DND-41 (cell line): ENCODE measurements around the gene OTUB1.
A peak's percentile ranks its signal among the peaks of the same experiment; 100 is the strongest.

Source experiments
- ATAC-seq: fragments of 200-7000 bp; cut with Tn5 transposase; 3 replicates; pipeline ENCODE4 v1.9.1; 2021; ENCODE audit warnings: low read depth; ENCODE audit not compliant: insufficient read depth
- DNase-seq: peaks from one replicate; pipeline ENCODE4 v3.0.0-alpha.2; 2020
- H2AFZ ChIP-seq: 2 replicates; pipeline ENCODE4 v1.6.0; 2012; ENCODE audit warnings: low read depth, low read length
- H3K27ac ChIP-seq: 2 replicates; pipeline ENCODE4 v1.5.1; 2012; ENCODE audit warnings: low read length, inconsistent platforms
- H3K27me3 ChIP-seq: fragments of 200-600 bp; sonication (generic); 2 replicates; pipeline ENCODE4 v1.6.0; 2012; ENCODE audit warnings: low read length, mild to moderate bottlenecking, inconsistent platforms; ENCODE audit not compliant: insufficient read depth, poor library complexity
- H3K36me3 ChIP-seq: 2 replicates; pipeline ENCODE4 v1.5.1; 2012; ENCODE audit warnings: low read length, inconsistent platforms; ENCODE audit not compliant: insufficient read depth
- H3K4me1 ChIP-seq: 2 replicates; pipeline ENCODE4 v1.5.1; 2012; ENCODE audit warnings: mild to moderate bottlenecking, low read length; ENCODE audit not compliant: insufficient read depth
- H3K4me2 ChIP-seq: 2 replicates; pipeline ENCODE4 v1.6.0; 2012; ENCODE audit warnings: mild to moderate bottlenecking, moderate library complexity, low read length, inconsistent platforms; ENCODE audit not compliant: insufficient read depth
- H3K4me3 ChIP-seq, 2 experiments: fragments of 200-600 bp in 1 of 2; shearing (Covaris generic) in 1 of 2; 2 replicates each; pipeline ENCODE4 v1.5.1; 2012 to 2016; ENCODE audit warnings: inconsistent platforms in 2 of 2, low read length in 2 of 2, mild to moderate bottlenecking in 2 of 2, low read depth in 1 of 2, moderate library complexity in 1 of 2
- H3K79me2 ChIP-seq: 2 replicates; pipeline ENCODE4 v1.6.0; 2012; ENCODE audit warnings: low read length, inconsistent platforms; ENCODE audit not compliant: insufficient read depth
- H3K9ac ChIP-seq: 2 replicates; pipeline ENCODE4 v1.6.0; 2012; ENCODE audit warnings: low read depth, mild to moderate bottlenecking, inconsistent platforms, low read length, moderate library complexity
- H3K9me3 ChIP-seq: 2 replicates; pipeline ENCODE4 v1.5.1; 2012; ENCODE audit warnings: low read length, moderate library complexity, mild to moderate bottlenecking, inconsistent platforms; ENCODE audit not compliant: insufficient read depth, severe bottlenecking
- H4K20me1 ChIP-seq: 2 replicates; pipeline ENCODE4 v1.6.0; 2012; ENCODE audit warnings: low read length; ENCODE audit not compliant: insufficient read depth
- EZH2 ChIP-seq: IDR thresholded peaks from 3 replicates; pipeline ENCODE4 v1.6.1; 2012; ENCODE audit warnings: borderline replicate concordance, low read depth, mild to moderate bottlenecking, moderate library complexity, low read length, inconsistent platforms; ENCODE audit not compliant: severe bottlenecking
- TF ChIP-seq, protein P1 (sequence below): IDR thresholded peaks from 2 replicates; pipeline ENCODE4 v1.5.1; 2012; ENCODE audit warnings: borderline replicate concordance, low read length, moderate library complexity, mild to moderate bottlenecking; ENCODE audit not compliant: poor library complexity, severe bottlenecking; ENCODE audit errors: extremely low read depth

Gene OTUB1

DNA sequence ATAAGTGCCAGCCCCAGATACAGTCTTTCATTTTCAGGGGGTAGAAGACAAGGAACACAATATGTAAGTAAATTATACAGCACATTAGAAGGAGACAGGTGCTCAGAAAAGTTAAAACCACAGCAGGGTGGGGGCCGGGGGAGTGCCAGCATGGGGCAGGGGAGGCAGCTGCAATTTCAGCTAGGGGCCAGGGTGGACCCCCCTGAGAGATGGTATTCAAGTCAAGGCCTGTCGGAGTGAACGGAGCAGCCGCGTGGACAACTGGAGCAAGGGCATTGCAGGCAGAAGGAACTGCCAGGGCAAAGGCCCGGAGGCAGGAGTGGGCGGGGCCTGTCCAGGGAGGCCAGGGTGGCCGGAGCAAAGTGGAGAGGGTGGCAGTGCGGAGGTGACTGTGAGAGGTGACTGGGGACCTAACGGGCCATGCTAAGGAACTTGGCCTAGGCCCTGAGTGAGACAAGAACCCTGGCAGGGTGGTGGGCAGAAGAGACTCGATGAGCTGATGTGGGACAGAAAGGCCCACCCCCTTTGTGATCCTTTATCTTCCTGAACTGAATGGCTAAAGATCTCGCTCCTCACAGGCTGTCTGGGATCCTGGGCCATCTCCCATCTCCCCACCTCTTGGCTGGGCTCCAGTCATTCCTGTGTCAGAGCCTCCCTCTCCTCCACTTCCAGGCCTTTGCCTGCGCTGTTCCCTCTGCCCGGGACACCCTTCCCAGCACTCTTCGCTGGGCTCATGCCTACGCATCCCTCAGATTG is 27.1 kb downstream of the OTUB1 start:
- Histone ChIP-seq H3K4me1 (no peaks in the 10 kb centered on the region), H3K27ac (no peak overlapping the region), H3K79me2 (no peaks in the 10 kb centered on the region), H3K27me3 (no peaks in the 10 kb centered on the region), H3K4me3 (no peak overlapping the region), H2AFZ (no peak overlapping the region), H4K20me1 (peaks cover 14% of the 10 kb centered on the region), H3K4me2 (no peak overlapping the region), H3K9me3 (peaks cover 3% of the 10 kb centered on the region), H3K9ac (no peak overlapping the region), H3K36me3 (peaks cover 4% of the 10 kb centered on the region; the same call in 1 of the 2 replicates)
- ATAC-seq (peak; percentile 24; the same call in 1 of the 3 replicates), DNase-seq (no peak)
- TF ChIP-seq EZH2 = no peak
- TF ChIP-seq, protein P1, sequence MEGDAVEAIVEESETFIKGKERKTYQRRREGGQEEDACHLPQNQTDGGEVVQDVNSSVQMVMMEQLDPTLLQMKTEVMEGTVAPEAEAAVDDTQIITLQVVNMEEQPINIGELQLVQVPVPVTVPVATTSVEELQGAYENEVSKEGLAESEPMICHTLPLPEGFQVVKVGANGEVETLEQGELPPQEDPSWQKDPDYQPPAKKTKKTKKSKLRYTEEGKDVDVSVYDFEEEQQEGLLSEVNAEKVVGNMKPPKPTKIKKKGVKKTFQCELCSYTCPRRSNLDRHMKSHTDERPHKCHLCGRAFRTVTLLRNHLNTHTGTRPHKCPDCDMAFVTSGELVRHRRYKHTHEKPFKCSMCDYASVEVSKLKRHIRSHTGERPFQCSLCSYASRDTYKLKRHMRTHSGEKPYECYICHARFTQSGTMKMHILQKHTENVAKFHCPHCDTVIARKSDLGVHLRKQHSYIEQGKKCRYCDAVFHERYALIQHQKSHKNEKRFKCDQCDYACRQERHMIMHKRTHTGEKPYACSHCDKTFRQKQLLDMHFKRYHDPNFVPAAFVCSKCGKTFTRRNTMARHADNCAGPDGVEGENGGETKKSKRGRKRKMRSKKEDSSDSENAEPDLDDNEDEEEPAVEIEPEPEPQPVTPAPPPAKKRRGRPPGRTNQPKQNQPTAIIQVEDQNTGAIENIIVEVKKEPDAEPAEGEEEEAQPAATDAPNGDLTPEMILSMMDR = no peak

- peaks cover 4% of the 10 kb centered on the region; the same call in 1 of the 2 replicates for H3K36me3 ChIP-seq
- H3K4me2 ChIP-seq = no peak overlapping the region
- H3K4me1 ChIP-seq = no peaks in the 10 kb centered on the region
- peaks cover 3% of the 10 kb centered on the region for H3K9me3 ChIP-seq
- H3K27me3 ChIP-seq = no peaks in the 10 kb centered on the region
- no peak for ATAC-seq
- no peak overlapping the region for H3K9ac ChIP-seq
- no peaks in the 10 kb centered on the region for H3K79me2 ChIP-seq
- H3K27ac ChIP-seq = no peak overlapping the region
- H4K20me1 ChIP-seq = peaks cover 22% of the 10 kb centered on the region
- no peak overlapping the region for H3K4me3 ChIP-seq
- TF ChIP-seq, protein P1 = no peak
- no peak for TF ChIP-seq EZH2
- H2AFZ ChIP-seq = no peak overlapping the region
- no peak for DNase-seq
These were observed 28.1 kb downstream of the OTUB1 start for GRCh38 chr11:64014356-64014755.

- Histone ChIP-seq H3K36me3 (no peaks in the 10 kb centered on the region; the same call in 1 of the 2 replicates), H3K79me2 (no peaks in the 10 kb centered on the region), H3K27me3 (no peaks in the 10 kb centered on the region), H3K4me2 (no peak overlapping the region), H3K27ac (no peak overlapping the region), H3K4me3 (no peak overlapping the region), H3K9ac (no peak overlapping the region), H4K20me1 (peaks cover 32% of the 10 kb centered on the region), H3K4me1 (no peaks in the 10 kb centered on the region), H2AFZ (no peak overlapping the region), H3K9me3 (no peaks in the 10 kb centered on the region)
- DNase-seq = no peak
- TF ChIP-seq, protein P1 = no peak
- no peak for TF ChIP-seq EZH2
- ATAC-seq = no peak
These were observed 29.3 kb downstream of the OTUB1 start for GRCh38 chr11:64015510-64015909.
